SK-N-SH treated with all-trans-retinoic acid at 6 μM for 48 hours (cell line): Measurements from ENCODE around the gene CTTNBP2NL.

Source experiments
- ARNTL ChIP-seq: fragments of 450-650 bp; formaldehyde crosslinking; IDR thresholded peaks from 2 replicates; pipeline ENCODE4 v1.5.0; 2020; ENCODE audit warnings: low read depth, mild to moderate bottlenecking, moderate library complexity, borderline replicate concordance
- PATZ1 ChIP-seq: fragments of 250-450 bp; sonication (Bioruptor Pico); IDR thresholded peaks from 2 replicates; pipeline ENCODE4 v1.8.0; 2020; ENCODE audit warnings: mild to moderate bottlenecking, moderate library complexity, borderline replicate concordance
- RARB ChIP-seq: fragments of 250-450 bp; sonication (Bioruptor Pico); IDR thresholded peaks from 2 replicates; pipeline ENCODE4 v1.8.0; 2021; ENCODE audit warnings: mild to moderate bottlenecking, moderate library complexity
- SNAI2 ChIP-seq: fragments of 250-450 bp; sonication (Bioruptor Pico); IDR thresholded peaks from 2 replicates; pipeline ENCODE4 v1.5.0; 2020; ENCODE audit warnings: mild to moderate bottlenecking, moderate library complexity
- ZNF565 ChIP-seq: fragments of 450-650 bp; formaldehyde crosslinking; conservative IDR thresholded peaks from 2 replicates; pipeline ENCODE4 v1.5.0; 2020; ENCODE audit warnings: low read depth, mild to moderate bottlenecking, moderate library complexity
- TF ChIP-seq, protein P1 (sequence below): fragments of 250-450 bp; sonication (Bioruptor Pico); IDR thresholded peaks from 2 replicates; pipeline ENCODE4 v1.8.0; 2021; ENCODE audit warnings: low read depth, mild to moderate bottlenecking, moderate library complexity, borderline replicate concordance
- TF ChIP-seq, protein P2 (sequence below): fragments of 250-450 bp; sonication (Bioruptor Pico); IDR thresholded peaks from 2 replicates; pipeline ENCODE4 v1.5.1; 2021; ENCODE audit warnings: mild to moderate bottlenecking, moderate library complexity

DNA sequence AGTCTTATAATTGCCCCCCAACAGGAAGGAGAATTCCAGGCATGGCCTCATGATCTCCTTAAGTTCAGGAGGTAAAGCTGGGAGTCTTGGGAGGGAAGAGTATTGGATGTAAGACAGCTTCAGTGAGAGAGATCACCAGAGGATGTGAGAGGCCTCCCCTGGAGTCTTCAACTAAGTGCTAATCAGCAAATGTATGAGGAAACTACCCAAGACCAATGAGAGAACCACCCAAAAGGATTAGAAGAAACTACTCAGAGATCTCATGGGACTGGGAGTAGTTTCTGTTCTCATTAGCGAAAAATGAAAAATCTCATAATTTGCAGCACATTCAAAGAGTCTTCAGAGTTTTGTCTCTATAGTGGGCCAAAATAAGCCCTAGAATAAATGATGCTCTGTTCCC is 76.1 kb downstream of the CTTNBP2NL start:
- TF ChIP-seq ARNTL (CRISPR knock-in tag), result no peak
- no peak for TF ChIP-seq RARB (CRISPR knock-in tag)
- TF ChIP-seq PATZ1 (CRISPR knock-in tag), result no peak
- TF ChIP-seq ZNF565, result no peak
- TF ChIP-seq SNAI2 (CRISPR knock-in tag), result no peak
- TF ChIP-seq, protein P1, sequence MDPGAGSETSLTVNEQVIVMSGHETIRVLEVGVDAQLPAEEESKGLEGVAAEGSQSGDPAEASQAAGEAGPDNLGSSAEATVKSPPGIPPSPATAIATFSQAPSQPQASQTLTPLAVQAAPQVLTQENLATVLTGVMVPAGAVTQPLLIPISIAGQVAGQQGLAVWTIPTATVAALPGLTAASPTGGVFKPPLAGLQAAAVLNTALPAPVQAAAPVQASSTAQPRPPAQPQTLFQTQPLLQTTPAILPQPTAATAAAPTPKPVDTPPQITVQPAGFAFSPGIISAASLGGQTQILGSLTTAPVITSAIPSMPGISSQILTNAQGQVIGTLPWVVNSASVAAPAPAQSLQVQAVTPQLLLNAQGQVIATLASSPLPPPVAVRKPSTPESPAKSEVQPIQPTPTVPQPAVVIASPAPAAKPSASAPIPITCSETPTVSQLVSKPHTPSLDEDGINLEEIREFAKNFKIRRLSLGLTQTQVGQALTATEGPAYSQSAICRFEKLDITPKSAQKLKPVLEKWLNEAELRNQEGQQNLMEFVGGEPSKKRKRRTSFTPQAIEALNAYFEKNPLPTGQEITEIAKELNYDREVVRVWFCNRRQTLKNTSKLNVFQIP (CRISPR knock-in tag), result no peak
- TF ChIP-seq, protein P2, sequence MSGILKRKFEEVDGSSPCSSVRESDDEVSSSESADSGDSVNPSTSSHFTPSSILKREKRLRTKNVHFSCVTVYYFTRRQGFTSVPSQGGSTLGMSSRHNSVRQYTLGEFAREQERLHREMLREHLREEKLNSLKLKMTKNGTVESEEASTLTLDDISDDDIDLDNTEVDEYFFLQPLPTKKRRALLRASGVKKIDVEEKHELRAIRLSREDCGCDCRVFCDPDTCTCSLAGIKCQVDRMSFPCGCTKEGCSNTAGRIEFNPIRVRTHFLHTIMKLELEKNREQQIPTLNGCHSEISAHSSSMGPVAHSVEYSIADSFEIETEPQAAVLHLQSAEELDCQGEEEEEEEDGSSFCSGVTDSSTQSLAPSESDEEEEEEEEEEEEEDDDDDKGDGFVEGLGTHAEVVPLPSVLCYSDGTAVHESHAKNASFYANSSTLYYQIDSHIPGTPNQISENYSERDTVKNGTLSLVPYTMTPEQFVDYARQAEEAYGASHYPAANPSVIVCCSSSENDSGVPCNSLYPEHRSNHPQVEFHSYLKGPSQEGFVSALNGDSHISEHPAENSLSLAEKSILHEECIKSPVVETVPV (CRISPR knock-in tag), result no peak
